WTC11 (cell line): Measurements from ENCODE around the gene LDLRAD3. TPM values are rescaled to one million over a fixed set of nuclear protein-coding genes. Genes with fewer than 3 reads are reported as not detected.

ENCODE experiments used
- ATAC-seq: fragments of 200-7000 bp; cut with Tn5 transposase; 2 replicates; pipeline ENCODE4 v1.10.0; 2021; ENCODE audit warnings: mild to moderate bottlenecking, moderate library complexity
- CTCF ChIA-PET: fragments of 300-600 bp; sonication (Branson Sonifier 250); formaldehyde crosslinking; loops from one replicate; lab custom pipeline; 2021; ENCODE audit warnings: antibody characterized with exemption; lab: Charles Lee
- POLR2A ChIA-PET: fragments of 350-600 bp; sonication (Branson Sonifier 250); formaldehyde crosslinking; loops from one replicate; lab custom pipeline; 2021; ENCODE audit warnings: antibody characterized with exemption; lab: Charles Lee
- DNase-seq: peaks from one replicate; pipeline ENCODE4 v3.0.0; 2021; ENCODE audit warnings: low spot score
- H3K27ac Mint-ChIP-seq: 2 replicates; pipeline ENCODE4 v1.8.0; 2021; ENCODE audit warnings: mixed read lengths
- H3K27me3 Mint-ChIP-seq: 2 replicates; pipeline ENCODE4 v1.8.0; 2021; ENCODE audit warnings: low read depth, mild to moderate bottlenecking, moderate library complexity, mixed read lengths
- H3K36me3 Mint-ChIP-seq: 2 replicates; pipeline ENCODE4 v1.8.0; 2021; ENCODE audit warnings: mixed read lengths
- H3K4me1 Mint-ChIP-seq: 2 replicates; pipeline ENCODE4 v1.8.0; 2022; ENCODE audit warnings: mixed read lengths
- H3K4me3 Mint-ChIP-seq: 2 replicates; pipeline ENCODE4 v1.8.0; 2021; ENCODE audit warnings: mild to moderate bottlenecking, moderate library complexity, mixed read lengths
- H3K9me3 Mint-ChIP-seq: 2 replicates; pipeline ENCODE4 v1.8.0; 2021; ENCODE audit warnings: mixed read lengths
- ATF1 ChIP-seq: sonication (generic); formaldehyde crosslinking; IDR thresholded peaks from 2 replicates; pipeline ENCODE4 v1.8.1; 2023; ENCODE audit warnings: mild to moderate bottlenecking, moderate library complexity, missing genetic modification reagents
- CREM ChIP-seq: sonication (generic); formaldehyde crosslinking; IDR thresholded peaks from 2 replicates; pipeline ENCODE4 v1.8.1; 2022; ENCODE audit warnings: mild to moderate bottlenecking, missing genetic modification reagents, moderate library complexity
- EMX1 ChIP-seq: fragments of 250-450 bp; sonication (Bioruptor Pico); IDR thresholded peaks from 2 replicates; pipeline ENCODE4 v1.8.0; 2021; ENCODE audit warnings: mild to moderate bottlenecking
- ETV6 ChIP-seq: sonication (generic); formaldehyde crosslinking; IDR thresholded peaks from 2 replicates; pipeline ENCODE4 v1.8.1; 2022; ENCODE audit warnings: mild to moderate bottlenecking, missing genetic modification reagents
- FOXJ3 ChIP-seq: sonication (generic); formaldehyde crosslinking; IDR thresholded peaks from 2 replicates; pipeline ENCODE4 v1.9.0; 2021; ENCODE audit warnings: missing genetic modification reagents, mild to moderate bottlenecking, borderline replicate concordance
- FOXK1 ChIP-seq: sonication (generic); formaldehyde crosslinking; IDR thresholded peaks from 2 replicates; pipeline ENCODE4 v1.8.0; 2022; ENCODE audit warnings: mild to moderate bottlenecking, moderate library complexity, missing genetic modification reagents
- FOXP4 ChIP-seq: sonication (generic); formaldehyde crosslinking; IDR thresholded peaks from 2 replicates; pipeline ENCODE4 v1.8.0; 2022; ENCODE audit warnings: mild to moderate bottlenecking, missing genetic modification reagents
- GRHL2 ChIP-seq: fragments of 250-450 bp; sonication (Bioruptor Pico); IDR thresholded peaks from 2 replicates; pipeline ENCODE4 v1.8.0; 2022; ENCODE audit warnings: mild to moderate bottlenecking, moderate library complexity; ENCODE audit not compliant: insufficient replicate concordance, severe bottlenecking
- JUN ChIP-seq: sonication (generic); formaldehyde crosslinking; IDR thresholded peaks from 2 replicates; pipeline ENCODE4 v1.8.0; 2023; ENCODE audit warnings: mild to moderate bottlenecking, missing genetic modification reagents
- KAT7 ChIP-seq: sonication (generic); formaldehyde crosslinking; IDR thresholded peaks from 2 replicates; pipeline ENCODE4 v1.8.1; 2023; ENCODE audit warnings: missing genetic modification reagents, mild to moderate bottlenecking, borderline replicate concordance
- NR3C1 ChIP-seq: sonication (generic); formaldehyde crosslinking; conservative IDR thresholded peaks from 2 replicates; pipeline ENCODE4 v1.8.1; 2023; ENCODE audit warnings: low read depth, mild to moderate bottlenecking, missing genetic modification reagents
- OVOL2 ChIP-seq: fragments of 250-450 bp; sonication (Bioruptor Pico); IDR thresholded peaks from 2 replicates; pipeline ENCODE4 v1.9.0; 2021; ENCODE audit warnings: mild to moderate bottlenecking, borderline replicate concordance
- RORB ChIP-seq: fragments of 250-450 bp; sonication (Bioruptor Pico); IDR thresholded peaks from 2 replicates; pipeline ENCODE4 v1.9.0; 2021; ENCODE audit warnings: mild to moderate bottlenecking
- SMAD3 ChIP-seq: sonication (generic); formaldehyde crosslinking; IDR thresholded peaks from 2 replicates; pipeline ENCODE4 v1.8.0; 2022; ENCODE audit warnings: missing genetic modification reagents, mild to moderate bottlenecking, borderline replicate concordance
- SP1 ChIP-seq: sonication (generic); formaldehyde crosslinking; conservative IDR thresholded peaks from 2 replicates; pipeline ENCODE4 v1.8.1; 2022; ENCODE audit warnings: missing genetic modification reagents
- STAT6 ChIP-seq: sonication (generic); formaldehyde crosslinking; conservative IDR thresholded peaks from 2 replicates; pipeline ENCODE4 v1.8.1; 2023; ENCODE audit warnings: mild to moderate bottlenecking, low read depth, missing genetic modification reagents, moderate library complexity
- TEAD4 ChIP-seq: sonication (generic); formaldehyde crosslinking; IDR thresholded peaks from 2 replicates; pipeline ENCODE4 v1.8.0; 2022; ENCODE audit warnings: mild to moderate bottlenecking, missing genetic modification reagents
- TP53 ChIP-seq: sonication (generic); formaldehyde crosslinking; IDR thresholded peaks from 2 replicates; pipeline ENCODE4 v1.8.1; 2023; ENCODE audit warnings: mild to moderate bottlenecking, missing genetic modification reagents
- USF1 ChIP-seq: sonication (generic); formaldehyde crosslinking; IDR thresholded peaks from 2 replicates; pipeline ENCODE4 v1.8.0; 2022; ENCODE audit warnings: mild to moderate bottlenecking, missing genetic modification reagents
- ZNF396 ChIP-seq: fragments of 250-450 bp; sonication (Bioruptor Pico); IDR thresholded peaks from 2 replicates; pipeline ENCODE4 v1.8.0; 2021; ENCODE audit warnings: mild to moderate bottlenecking, moderate library complexity, borderline replicate concordance
- ZNF425 ChIP-seq: fragments of 250-450 bp; sonication (Bioruptor Pico); conservative IDR thresholded peaks from 2 replicates; pipeline ENCODE4 v1.9.0; 2021; ENCODE audit warnings: mild to moderate bottlenecking
- total RNA-seq: library from RNA; stranded (reverse); gene quantifications from 3 replicates; pipeline ENCODE4 v1.2.3, GENCODE V29; 2021
- TF ChIP-seq, protein P1 (sequence below): sonication (generic); formaldehyde crosslinking; IDR thresholded peaks from 2 replicates; pipeline ENCODE4 v1.8.1; 2022; ENCODE audit warnings: low read depth, missing genetic modification reagents, borderline replicate concordance
- TF ChIP-seq, protein P2 (sequence below): sonication (generic); formaldehyde crosslinking; IDR thresholded peaks from 2 replicates; pipeline ENCODE4 v1.8.1; 2023; ENCODE audit warnings: mild to moderate bottlenecking, missing genetic modification reagents, borderline replicate concordance

Gene LDLRAD3
- total RNA-seq, 1 experiment from 2014 or later, result 14.5 TPM

GRCh38 chr11:36214480-36214879 lies 270.6 kb downstream of the LDLRAD3 start:
- Mint-ChIP-seq H3K9me3 (peaks cover 11% of the 10 kb centered on the region), H3K36me3 (peaks cover 3% of the 10 kb centered on the region; the same call in 1 of the 2 replicates), H3K27me3 (no peaks in the 10 kb centered on the region)
- POLR2A ChIA-PET, result no interaction called here
- TF ChIP-seq OVOL2 (CRISPR knock-in tag) (no peak), CREM (CRISPR knock-in tag) (no peak), ETV6 (CRISPR knock-in tag) (no peak), ZNF396 (no peak), NR3C1 (no peak), ATF1 (CRISPR knock-in tag) (no peak), FOXJ3 (no peak), RORB (no peak), USF1 (CRISPR knock-in tag) (no peak), SP1 (CRISPR knock-in tag) (no peak), ZNF425 (no peak), SMAD3 (no peak), GRHL2 (CRISPR knock-in tag) (no peak)
- TF ChIP-seq, protein P1, sequence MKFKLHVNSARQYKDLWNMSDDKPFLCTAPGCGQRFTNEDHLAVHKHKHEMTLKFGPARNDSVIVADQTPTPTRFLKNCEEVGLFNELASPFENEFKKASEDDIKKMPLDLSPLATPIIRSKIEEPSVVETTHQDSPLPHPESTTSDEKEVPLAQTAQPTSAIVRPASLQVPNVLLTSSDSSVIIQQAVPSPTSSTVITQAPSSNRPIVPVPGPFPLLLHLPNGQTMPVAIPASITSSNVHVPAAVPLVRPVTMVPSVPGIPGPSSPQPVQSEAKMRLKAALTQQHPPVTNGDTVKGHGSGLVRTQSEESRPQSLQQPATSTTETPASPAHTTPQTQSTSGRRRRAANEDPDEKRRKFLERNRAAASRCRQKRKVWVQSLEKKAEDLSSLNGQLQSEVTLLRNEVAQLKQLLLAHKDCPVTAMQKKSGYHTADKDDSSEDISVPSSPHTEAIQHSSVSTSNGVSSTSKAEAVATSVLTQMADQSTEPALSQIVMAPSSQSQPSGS (CRISPR knock-in tag), result no peak
- TF ChIP-seq, protein P2, sequence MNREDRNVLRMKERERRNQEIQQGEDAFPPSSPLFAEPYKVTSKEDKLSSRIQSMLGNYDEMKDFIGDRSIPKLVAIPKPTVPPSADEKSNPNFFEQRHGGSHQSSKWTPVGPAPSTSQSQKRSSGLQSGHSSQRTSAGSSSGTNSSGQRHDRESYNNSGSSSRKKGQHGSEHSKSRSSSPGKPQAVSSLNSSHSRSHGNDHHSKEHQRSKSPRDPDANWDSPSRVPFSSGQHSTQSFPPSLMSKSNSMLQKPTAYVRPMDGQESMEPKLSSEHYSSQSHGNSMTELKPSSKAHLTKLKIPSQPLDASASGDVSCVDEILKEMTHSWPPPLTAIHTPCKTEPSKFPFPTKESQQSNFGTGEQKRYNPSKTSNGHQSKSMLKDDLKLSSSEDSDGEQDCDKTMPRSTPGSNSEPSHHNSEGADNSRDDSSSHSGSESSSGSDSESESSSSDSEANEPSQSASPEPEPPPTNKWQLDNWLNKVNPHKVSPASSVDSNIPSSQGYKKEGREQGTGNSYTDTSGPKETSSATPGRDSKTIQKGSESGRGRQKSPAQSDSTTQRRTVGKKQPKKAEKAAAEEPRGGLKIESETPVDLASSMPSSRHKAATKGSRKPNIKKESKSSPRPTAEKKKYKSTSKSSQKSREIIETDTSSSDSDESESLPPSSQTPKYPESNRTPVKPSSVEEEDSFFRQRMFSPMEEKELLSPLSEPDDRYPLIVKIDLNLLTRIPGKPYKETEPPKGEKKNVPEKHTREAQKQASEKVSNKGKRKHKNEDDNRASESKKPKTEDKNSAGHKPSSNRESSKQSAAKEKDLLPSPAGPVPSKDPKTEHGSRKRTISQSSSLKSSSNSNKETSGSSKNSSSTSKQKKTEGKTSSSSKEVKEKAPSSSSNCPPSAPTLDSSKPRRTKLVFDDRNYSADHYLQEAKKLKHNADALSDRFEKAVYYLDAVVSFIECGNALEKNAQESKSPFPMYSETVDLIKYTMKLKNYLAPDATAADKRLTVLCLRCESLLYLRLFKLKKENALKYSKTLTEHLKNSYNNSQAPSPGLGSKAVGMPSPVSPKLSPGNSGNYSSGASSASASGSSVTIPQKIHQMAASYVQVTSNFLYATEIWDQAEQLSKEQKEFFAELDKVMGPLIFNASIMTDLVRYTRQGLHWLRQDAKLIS (CRISPR knock-in tag), result no peak
- TF ChIP-seq, all 79 proteins: peak for 0
- H3K27ac Mint-ChIP-seq, result no peak overlapping the region
- H3K4me1 Mint-ChIP-seq, result peaks cover 20% of the 10 kb centered on the region
- no peak for ATAC-seq
- DNase-seq, result no peak
- no peak overlapping the region for H3K4me3 Mint-ChIP-seq
- CTCF ChIA-PET, result interaction anchor here (2.8 kb wide), 1 partner anchor 393 kb away, joined by 9 read pairs; no protein-coding TSS in a partner anchor

- no peak overlapping the region for H3K4me3 Mint-ChIP-seq
- H3K27me3 Mint-ChIP-seq, result no peaks in the 10 kb centered on the region
- ATAC-seq (no peak), DNase-seq (no peak)
- H3K36me3 Mint-ChIP-seq, result peaks cover 9% of the 10 kb centered on the region; the same call in 1 of the 2 replicates
- POLR2A ChIA-PET, result interaction anchor here (0.5 kb wide), 1 partner anchor 163 kb away, joined by 3 read pairs; no protein-coding TSS in a partner anchor
- H3K27ac Mint-ChIP-seq, result no peak overlapping the region
- CTCF ChIA-PET, result interaction anchor here (2.8 kb wide), 1 partner anchor 393 kb away, joined by 9 read pairs; no protein-coding TSS in a partner anchor
- peaks cover 20% of the 10 kb centered on the region for H3K4me1 Mint-ChIP-seq
- H3K9me3 Mint-ChIP-seq, result peaks cover 17% of the 10 kb centered on the region
- TF ChIP-seq TP53 (CRISPR knock-in tag) (no peak), FOXP4 (CRISPR knock-in tag) (no peak), FOXK1 (no peak), KAT7 (CRISPR knock-in tag) (no peak), EMX1 (CRISPR knock-in tag) (no peak), SP1 (CRISPR knock-in tag) (no peak), STAT6 (CRISPR knock-in tag) (no peak), TEAD4 (CRISPR knock-in tag) (no peak), JUN (no peak)
These were observed 271.3 kb downstream of the LDLRAD3 start for GRCh38 chr11:36214976-36215692.
